ENCODE data around the gene DERA. TPM values are rescaled to one million over a fixed set of nuclear protein-coding genes. Genes with fewer than 3 reads are reported as not detected.
"Not testable (repeated sequence)": the region's sequence is repeated elsewhere in the genome, so short reads cannot be mapped to it uniquely, and the experiment has no call there.

The DERA gene
- total and polyA plus RNA-seq, 2 experiments from 2014 or later = 57.2 to 64.7 TPM

GRCh38 chr12:15963271-15963670 lies 52.1 kb downstream of the DERA start:
- TF ChIP-seq EZH2phosphoT487 (IDR thresholded peaks at IDR 0.05; ENCODE audit: low read depth, severe bottlenecking, unreplicated experiment) (no peak), EZH2 (IDR thresholded peaks at IDR 0.05; ENCODE audit: borderline replicate concordance) (no peak), CTCF (IDR thresholded peaks at IDR 0.05; ENCODE audit: poor library complexity) (no peak)
- Histone ChIP-seq H3K27me3 (no peaks in the 10 kb centered on the region), H3K36me3 (replicated peaks; ENCODE audit: insufficient read depth, low read depth) (peaks cover 5% of the 10 kb centered on the region), H3K9me3 (ENCODE audit: low read depth) (no peaks in the 10 kb centered on the region), H3K79me2 (no peaks in the 10 kb centered on the region), H3K27ac (no peak overlapping the region), H3K4me3 (no peak overlapping the region), H2AFZ (no peak overlapping the region), H3K9me2 (replicated peaks; ENCODE audit: insufficient read depth) (no peaks in the 10 kb centered on the region), H3K4me1 (ENCODE audit: insufficient read depth) (no peaks in the 10 kb centered on the region), H3K4me2 (no peak overlapping the region), H4K20me1 (ENCODE audit: insufficient read depth, poor library complexity, severe bottlenecking) (no peaks in the 10 kb centered on the region)
- WGBS (ENCODE audit: low lambda C conversion rate, missing lambda C conversion rate) = 100% methylated on average over 1 of the region's 1 CpG
- DNase-seq (ENCODE audit: low spot score) = no peak

- no peak overlapping the region for H3K27ac ChIP-seq
- no peaks in the 10 kb centered on the region for H3K27me3 ChIP-seq
- no peaks in the 10 kb centered on the region for H3K9me3 ChIP-seq (ENCODE audit: low read depth)
- H3K36me3 ChIP-seq (replicated peaks; ENCODE audit: insufficient read depth, low read depth) = peaks cover 5% of the 10 kb centered on the region
- no peaks in the 10 kb centered on the region for H3K79me2 ChIP-seq
- TF ChIP-seq EZH2phosphoT487 (IDR thresholded peaks at IDR 0.05; ENCODE audit: low read depth, severe bottlenecking, unreplicated experiment) = no peak
- TF ChIP-seq EZH2 (IDR thresholded peaks at IDR 0.05; ENCODE audit: borderline replicate concordance) = no peak
- no peak for TF ChIP-seq CTCF (IDR thresholded peaks at IDR 0.05; ENCODE audit: poor library complexity)
- no peaks in the 10 kb centered on the region for H4K20me1 ChIP-seq (ENCODE audit: insufficient read depth, poor library complexity, severe bottlenecking)
- H3K4me1 ChIP-seq (ENCODE audit: insufficient read depth) = no peaks in the 10 kb centered on the region
- H2AFZ ChIP-seq = no peak overlapping the region
- no peak overlapping the region for H3K4me2 ChIP-seq
- DNase-seq (ENCODE audit: low spot score) = no peak
- no peak overlapping the region for H3K4me3 ChIP-seq
- H3K9me2 ChIP-seq (replicated peaks; ENCODE audit: insufficient read depth) = no peaks in the 10 kb centered on the region
- 82% methylated on average over 1 of the region's 1 CpG for WGBS (ENCODE audit: low lambda C conversion rate, missing lambda C conversion rate)
These were observed 55.3 kb downstream of the DERA start for GRCh38 chr12:15966426-15966825.

- H3K4me3 ChIP-seq; DNase-seq (ENCODE audit: low spot score); H4K20me1 ChIP-seq (ENCODE audit: insufficient read depth, poor library complexity, severe bottlenecking); H3K4me2 ChIP-seq; H3K79me2 ChIP-seq; H3K4me1 ChIP-seq (ENCODE audit: insufficient read depth); H2AFZ ChIP-seq; H3K36me3 ChIP-seq (replicated peaks; ENCODE audit: insufficient read depth, low read depth); H3K27me3 ChIP-seq; H3K9me3 ChIP-seq (ENCODE audit: low read depth); H3K27ac ChIP-seq; H3K9me2 ChIP-seq (replicated peaks; ENCODE audit: insufficient read depth): not testable (repeated sequence)
- 100% methylated on average over 3 of the region's 3 CpGs for WGBS (ENCODE audit: low lambda C conversion rate, missing lambda C conversion rate)
These were observed 55.9 kb downstream of the DERA start for GRCh38 chr12:15967053-15967452.

GRCh38 chr12:15971211-15971610 lies 60.1 kb downstream of the DERA start:
- DNase-seq (ENCODE audit: low spot score) = no peak
- no peaks in the 10 kb centered on the region for H3K27me3 ChIP-seq
- H4K20me1 ChIP-seq (ENCODE audit: insufficient read depth, poor library complexity, severe bottlenecking) = no peaks in the 10 kb centered on the region
- WGBS (ENCODE audit: low lambda C conversion rate, missing lambda C conversion rate) = 65% methylated on average over 3 of the region's 3 CpGs
- no peaks in the 10 kb centered on the region for H3K4me1 ChIP-seq (ENCODE audit: insufficient read depth)
- H3K4me2 ChIP-seq = no peak overlapping the region
- H3K36me3 ChIP-seq (replicated peaks; ENCODE audit: insufficient read depth, low read depth) = no peaks in the 10 kb centered on the region
- no peak overlapping the region for H3K27ac ChIP-seq
- no peak for TF ChIP-seq EZH2 (IDR thresholded peaks at IDR 0.05; ENCODE audit: borderline replicate concordance)
- TF ChIP-seq EZH2phosphoT487 (IDR thresholded peaks at IDR 0.05; ENCODE audit: low read depth, severe bottlenecking, unreplicated experiment) = no peak
- TF ChIP-seq CTCF (IDR thresholded peaks at IDR 0.05; ENCODE audit: poor library complexity) = no peak
- no peaks in the 10 kb centered on the region for H3K79me2 ChIP-seq
- H2AFZ ChIP-seq = no peak overlapping the region
- no peaks in the 10 kb centered on the region for H3K9me3 ChIP-seq (ENCODE audit: low read depth)
- H3K9me2 ChIP-seq (replicated peaks; ENCODE audit: insufficient read depth) = no peaks in the 10 kb centered on the region
- H3K4me3 ChIP-seq = no peak overlapping the region

Measured in hepatocyte (in vitro differentiated cells).